B cell (primary cell): ENCODE results near the gene LMBRD1.

Experiments
- EZH2 ChIP-seq: IDR thresholded peaks from 2 replicates; pipeline ENCODE4 v1.6.1; 2012; ENCODE audit warnings: borderline replicate concordance, low read depth, mild to moderate bottlenecking, moderate library complexity, low read length; ENCODE audit not compliant: insufficient read depth, poor library complexity, severe bottlenecking
- TF ChIP-seq, protein P1 (sequence below): fragments of 200-600 bp; IDR thresholded peaks from one replicate; pipeline ENCODE4 v1.8.0; 2022; ENCODE audit warnings: antibody characterized with exemption, mild to moderate bottlenecking

DNA sequence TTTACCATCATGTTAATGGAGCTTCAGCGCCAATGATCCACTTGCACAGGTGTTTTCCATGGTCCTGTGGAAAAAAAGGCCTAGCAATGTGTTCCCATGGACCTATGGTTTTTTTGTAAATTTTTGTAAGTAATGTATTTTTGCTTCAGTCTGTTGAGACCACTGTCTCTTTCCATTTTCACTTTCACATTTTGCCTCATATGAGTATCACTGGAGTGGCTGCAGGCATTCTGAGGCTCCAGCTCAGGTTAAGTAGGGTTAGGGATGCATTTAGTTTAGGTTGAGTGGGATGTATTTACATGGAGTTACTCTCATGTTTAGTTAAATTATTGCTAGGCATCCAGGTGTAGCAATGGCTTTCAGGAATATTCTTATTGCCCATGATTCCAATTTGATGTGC, 19.2 kb upstream of the LMBRD1 start:
- TF ChIP-seq, protein P1, sequence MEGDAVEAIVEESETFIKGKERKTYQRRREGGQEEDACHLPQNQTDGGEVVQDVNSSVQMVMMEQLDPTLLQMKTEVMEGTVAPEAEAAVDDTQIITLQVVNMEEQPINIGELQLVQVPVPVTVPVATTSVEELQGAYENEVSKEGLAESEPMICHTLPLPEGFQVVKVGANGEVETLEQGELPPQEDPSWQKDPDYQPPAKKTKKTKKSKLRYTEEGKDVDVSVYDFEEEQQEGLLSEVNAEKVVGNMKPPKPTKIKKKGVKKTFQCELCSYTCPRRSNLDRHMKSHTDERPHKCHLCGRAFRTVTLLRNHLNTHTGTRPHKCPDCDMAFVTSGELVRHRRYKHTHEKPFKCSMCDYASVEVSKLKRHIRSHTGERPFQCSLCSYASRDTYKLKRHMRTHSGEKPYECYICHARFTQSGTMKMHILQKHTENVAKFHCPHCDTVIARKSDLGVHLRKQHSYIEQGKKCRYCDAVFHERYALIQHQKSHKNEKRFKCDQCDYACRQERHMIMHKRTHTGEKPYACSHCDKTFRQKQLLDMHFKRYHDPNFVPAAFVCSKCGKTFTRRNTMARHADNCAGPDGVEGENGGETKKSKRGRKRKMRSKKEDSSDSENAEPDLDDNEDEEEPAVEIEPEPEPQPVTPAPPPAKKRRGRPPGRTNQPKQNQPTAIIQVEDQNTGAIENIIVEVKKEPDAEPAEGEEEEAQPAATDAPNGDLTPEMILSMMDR = no peak
- TF ChIP-seq EZH2 = no peak
